Measurements from ENCODE around the gene RAP2B.
"Not testable (repeated sequence)": the region's sequence is repeated elsewhere in the genome, so short reads cannot be mapped to it uniquely, and the experiment has no call there.

The RAP2B gene
- long read RNA-seq, full-length matches to known transcripts: 136 of 138 reads
- long read RNA-seq, partial matches to known transcripts: 0 of 138 reads
- long read RNA-seq, other reads (novel, unspliced or antisense): 2 of 138 reads

- Histone ChIP-seq H3K27ac (replicated peaks) (peak within 1 kb of the TSS; percentile 78), H3K27me3 (ENCODE audit: insufficient read depth, poor library complexity, severe bottlenecking) (no peaks in the 10 kb centered on the region), H3K4me3 (replicated peaks; ENCODE audit: insufficient read depth, low read length) (peak within 1 kb of the TSS; percentile 90)
- peak; percentile 74 to 96 for DNase-seq (ENCODE audit: low read depth in 1 of 2, low spot score in 1 of 2)
- TF ChIP-seq REST (IDR thresholded peaks at IDR 0.05; ENCODE audit: insufficient replicate concordance, low read depth): peak; percentile 27
- TF ChIP-seq POLR2AphosphoS5 (IDR thresholded peaks at IDR 0.05; ENCODE audit: low read depth): peak; percentile 57; the same call in 1 of the 2 replicates
- TF ChIP-seq GABPA (IDR thresholded peaks at IDR 0.05; ENCODE audit: low read depth): no peak
- no peak for TF ChIP-seq SPI1 (IDR thresholded peaks at IDR 0.05; ENCODE audit: borderline replicate concordance, low read depth)
- TF ChIP-seq CTCF (IDR thresholded peaks at IDR 0.05; ENCODE audit: insufficient read depth, low read length): no peak
Observed at GRCh38 chr3:153161714-153162512, at the start of gene RAP2B. RAP2B (plus strand) TSS chr3:153162226; CDS start chr3:153162694, 468 bp downstream.

GRCh38 chr3:153113541-153113940 lies 48.5 kb upstream of the RAP2B start:
- no peak overlapping the region for H3K27ac ChIP-seq (replicated peaks)
- no peak for TF ChIP-seq REST (IDR thresholded peaks at IDR 0.05; ENCODE audit: insufficient replicate concordance, low read depth)
- no peak for TF ChIP-seq SPI1 (IDR thresholded peaks at IDR 0.05; ENCODE audit: borderline replicate concordance, low read depth)
- TF ChIP-seq POLR2AphosphoS5 (IDR thresholded peaks at IDR 0.05; ENCODE audit: low read depth): no peak
- no peak for TF ChIP-seq CTCF (IDR thresholded peaks at IDR 0.05; ENCODE audit: insufficient read depth, low read length)
- no peak for TF ChIP-seq GABPA (IDR thresholded peaks at IDR 0.05; ENCODE audit: low read depth)
- DNase-seq (ENCODE audit: low read depth in 1 of 2, low spot score in 1 of 2): no peak
- no peak overlapping the region for H3K4me3 ChIP-seq (replicated peaks; ENCODE audit: insufficient read depth, low read length)
- no peaks in the 10 kb centered on the region for H3K27me3 ChIP-seq (ENCODE audit: insufficient read depth, poor library complexity, severe bottlenecking)

- H3K27me3 ChIP-seq (ENCODE audit: insufficient read depth, poor library complexity, severe bottlenecking); H3K27ac ChIP-seq (replicated peaks); DNase-seq (ENCODE audit: low read depth in 1 of 2, low spot score in 1 of 2); H3K4me3 ChIP-seq (replicated peaks; ENCODE audit: insufficient read depth, low read length): not testable (repeated sequence)
Observed at GRCh38 chr3:153114270-153114669, 47.8 kb upstream of the RAP2B start.

GRCh38 chr3:153115326-153115725 lies 46.7 kb upstream of the RAP2B start:
- Histone ChIP-seq H3K4me3 (replicated peaks; ENCODE audit: insufficient read depth, low read length) (no peak overlapping the region), H3K27me3 (ENCODE audit: insufficient read depth, poor library complexity, severe bottlenecking) (no peaks in the 10 kb centered on the region), H3K27ac (replicated peaks) (no peak overlapping the region)
- TF ChIP-seq GABPA (IDR thresholded peaks at IDR 0.05; ENCODE audit: low read depth) (no peak), CTCF (IDR thresholded peaks at IDR 0.05; ENCODE audit: insufficient read depth, low read length) (no peak), POLR2AphosphoS5 (IDR thresholded peaks at IDR 0.05; ENCODE audit: low read depth) (no peak), SPI1 (IDR thresholded peaks at IDR 0.05; ENCODE audit: borderline replicate concordance, low read depth) (no peak), REST (IDR thresholded peaks at IDR 0.05; ENCODE audit: insufficient replicate concordance, low read depth) (no peak)
- no peak for DNase-seq (ENCODE audit: low read depth in 1 of 2, low spot score in 1 of 2)

Measured in HL-60 (cell line).